ENCODE results near the gene THAP4. TPM values are rescaled to one million over a fixed set of nuclear protein-coding genes. Genes with fewer than 3 reads are reported as not detected.

The THAP4 gene
- total and polyA plus RNA-seq, 2 of the 13 experiments (the other 11 are each of a cell fraction or from before 2014, with no cell fraction given), result 59.7 to 75.7 TPM

- TF ChIP-seq, protein P1, sequence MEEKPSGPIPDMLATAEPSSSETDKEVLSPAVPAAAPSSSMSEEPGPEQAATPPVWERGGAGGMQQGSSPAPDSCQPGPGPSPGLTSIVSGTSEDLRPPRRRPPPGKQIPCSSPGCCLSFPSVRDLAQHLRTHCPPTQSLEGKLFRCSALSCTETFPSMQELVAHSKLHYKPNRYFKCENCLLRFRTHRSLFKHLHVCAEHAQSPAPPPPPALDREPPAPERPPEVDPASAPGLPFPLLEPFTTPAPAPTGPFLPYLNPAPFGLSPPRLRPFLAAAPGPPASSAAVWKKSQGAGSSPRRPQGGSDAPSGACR (CRISPR knock-in tag; IDR thresholded peaks at IDR 0.05), result no peak
- no peak for TF ChIP-seq ZBTB46 (CRISPR knock-in tag; IDR thresholded peaks at IDR 0.05; ENCODE audit: borderline replicate concordance)
- no peak for TF ChIP-seq TEAD3 (CRISPR knock-in tag; optimal IDR thresholded peaks at IDR 0.05; ENCODE audit: borderline replicate concordance)
- no peak for TF ChIP-seq SIN3A (IDR thresholded peaks at IDR 0.05; ENCODE audit: borderline replicate concordance, low read depth, low read length)
- no peak for TF ChIP-seq ZNF7 (CRISPR knock-in tag; IDR thresholded peaks at IDR 0.05)
- peak; percentile 53; the same call in 1 of the 2 replicates for TF ChIP-seq ZSCAN20 (CRISPR knock-in tag; IDR thresholded peaks at IDR 0.05; ENCODE audit: borderline replicate concordance)
- TF ChIP-seq XRCC5 (optimal IDR thresholded peaks at IDR 0.05; ENCODE audit: low read length), result peak; percentile 37
- TF ChIP-seq IRX3 (CRISPR knock-in tag; IDR thresholded peaks at IDR 0.05; ENCODE audit: borderline replicate concordance, low read depth), result no peak; the same call in none of the 2 replicates
- TF ChIP-seq U2AF1 (optimal IDR thresholded peaks at IDR 0.05; ENCODE audit: low read depth, low read length), result no peak
- no peak for TF ChIP-seq EZH2 (conservative IDR thresholded peaks at IDR 0.05; ENCODE audit: low read depth, low read length)
- TF ChIP-seq RNF219 (CRISPR knock-in tag; IDR thresholded peaks at IDR 0.05), result no peak
- no peak; the same call in 1 of the 2 replicates for TF ChIP-seq ZBTB26 (CRISPR knock-in tag; IDR thresholded peaks at IDR 0.05; ENCODE audit: borderline replicate concordance)
- 0 out of 2 replicates have a peak, but pooled peaks have one; percentile 40 for TF ChIP-seq ZNF614 (CRISPR knock-in tag; IDR thresholded peaks at IDR 0.05; ENCODE audit: borderline replicate concordance)
- no peak for TF ChIP-seq NFIC (IDR thresholded peaks at IDR 0.05; ENCODE audit: low read length)
- no peak for TF ChIP-seq SP140L (CRISPR knock-in tag; IDR thresholded peaks at IDR 0.05; ENCODE audit: borderline replicate concordance)
- no peak for TF ChIP-seq ZNF839 (CRISPR knock-in tag; IDR thresholded peaks at IDR 0.05; ENCODE audit: borderline replicate concordance)
- TF ChIP-seq KLF15 (CRISPR knock-in tag; IDR thresholded peaks at IDR 0.05; ENCODE audit: borderline replicate concordance), result no peak
- no peak for TF ChIP-seq ZNF34 (CRISPR knock-in tag; IDR thresholded peaks at IDR 0.05; ENCODE audit: borderline replicate concordance)
- no peak for TF ChIP-seq SOX6 (IDR thresholded peaks at IDR 0.05)
- peak; percentile 84 for TF ChIP-seq SOX6 (CRISPR knock-in tag; IDR thresholded peaks at IDR 0.05)
- no peak for TF ChIP-seq ZNF562 (CRISPR knock-in tag; IDR thresholded peaks at IDR 0.05; ENCODE audit: borderline replicate concordance)
- TF ChIP-seq TFE3 (CRISPR knock-in tag; IDR thresholded peaks at IDR 0.05), result peak; percentile 58; the same call in 1 of the 2 replicates
These were observed 77.4 kb downstream of the THAP4 start (continued) for GRCh38 chr2:241559323-241560161.
